HG02623 (cell line): Measurements from ENCODE around the gene RALBP1.

Experiments used
- ATAC-seq: cut with Tn5 transposase; IDR thresholded peaks from one replicate; pipeline ENCODE4 v1.9.1; 2021; ENCODE audit warnings: moderate library complexity; ENCODE audit not compliant: unreplicated experiment

The RALBP1 gene

DNA sequence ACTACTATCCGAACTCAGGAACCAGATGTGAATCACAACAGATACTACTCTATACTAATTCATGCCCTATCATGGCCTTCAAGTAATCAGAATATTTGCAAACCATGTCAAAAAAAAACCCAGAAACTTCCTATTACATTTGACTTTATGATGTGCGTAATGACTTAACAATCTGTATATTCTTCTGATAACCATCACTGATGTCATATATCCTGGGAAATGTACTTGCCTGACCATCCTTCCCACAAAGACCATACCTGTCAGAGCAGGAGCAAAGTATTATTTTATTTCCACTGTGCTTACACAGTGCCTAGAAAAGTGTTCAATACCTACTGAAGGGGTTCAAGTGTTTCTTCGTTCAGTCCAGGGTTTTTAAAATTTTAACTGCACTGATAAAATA lies 111.5 kb downstream of the RALBP1 start:
- no peak for ATAC-seq
